C4-2B (cell line): ENCODE results near the gene ADAM22.

Experiments
- CTCF ChIP-seq: fragments of 450-650 bp; conservative IDR thresholded peaks from 2 replicates; pipeline ENCODE4 v1.5.1; 2017; ENCODE audit warnings: mild to moderate bottlenecking
- ZFX ChIP-seq: fragments of 450-650 bp; IDR thresholded peaks from 2 replicates; pipeline ENCODE4 v1.6.1; 2017

GRCh38 chr7:87899255-87899654, 34.8 kb upstream of the ADAM22 start:
- no peak for TF ChIP-seq CTCF
- TF ChIP-seq ZFX, result no peak
